GM12864 (cell line): Measurements from ENCODE around the gene S1PR4.

Source experiments
- DNase-seq: peaks from one replicate; pipeline ENCODE4 v3.0.0-alpha.2; 2011; ENCODE audit warnings: low read depth
- H3K4me3 ChIP-seq: 2 replicates; pipeline ENCODE4 v1.5.1; 2011; ENCODE audit warnings: mild to moderate bottlenecking, low read depth, low read length, control low read depth
- CTCF ChIP-seq: IDR thresholded peaks from 2 replicates; pipeline ENCODE4 v1.5.1; 2011; ENCODE audit warnings: low read depth, mild to moderate bottlenecking, moderate library complexity, low read length, control low read depth, inconsistent platforms; ENCODE audit errors: missing control alignments

The S1PR4 gene

GRCh38 chr19:3184847-3185460 is 6.4 kb downstream of the S1PR4 start:
- no peak for TF ChIP-seq CTCF
- no peak for DNase-seq
- peak overlapping the region; percentile 85 for H3K4me3 ChIP-seq

DNA sequence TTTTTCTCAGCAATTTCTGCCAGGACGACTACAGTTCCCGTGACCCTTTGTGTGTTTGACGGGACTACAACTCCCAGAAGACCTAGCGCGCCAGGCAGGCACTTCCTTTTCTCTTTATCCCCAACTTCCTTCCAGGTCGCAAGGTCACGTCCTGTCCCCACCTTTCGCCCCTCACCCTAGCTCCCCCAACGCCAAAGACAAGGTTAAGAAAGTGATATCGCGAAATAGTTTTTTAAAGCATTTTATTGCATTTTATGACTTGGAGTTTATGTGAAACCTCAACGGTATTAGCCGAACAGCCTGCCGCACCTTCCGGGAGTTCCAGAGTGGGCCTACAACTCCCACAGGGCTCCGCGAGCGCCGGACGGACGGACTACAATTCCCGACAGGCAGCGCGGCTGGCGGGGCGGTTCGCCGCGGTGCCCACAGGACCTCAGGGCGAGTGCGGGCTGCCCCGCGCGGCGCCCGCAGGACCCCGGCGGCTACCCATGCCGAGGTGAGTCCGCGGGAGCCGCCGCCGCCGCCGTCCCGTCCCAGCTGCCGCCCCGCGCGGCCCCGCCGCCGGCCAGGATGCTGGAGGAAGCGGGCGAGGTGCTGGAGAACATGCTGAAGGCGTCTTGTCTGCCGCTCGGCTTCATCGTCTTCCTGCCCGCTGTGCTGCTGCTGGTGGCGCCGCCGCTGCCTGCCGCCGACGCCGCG is 7.0 kb downstream of the S1PR4 start, which contains the start of gene NCLN:
Gene NCLN, plus strand, starts transcription at position 470 of the 699 bp plus-strand sequence. Its CDS starts 101 bp downstream, at position 571.
- peak within 1 kb of the TSS; percentile 85 for H3K4me3 ChIP-seq
- DNase-seq, result no peak
- no peak for TF ChIP-seq CTCF

- H3K4me3 ChIP-seq, result peak overlapping the region; percentile 85
- TF ChIP-seq CTCF, result no peak
- DNase-seq, result no peak
Observed at GRCh38 chr19:3186160-3186688, 7.7 kb downstream of the S1PR4 start.

DNA sequence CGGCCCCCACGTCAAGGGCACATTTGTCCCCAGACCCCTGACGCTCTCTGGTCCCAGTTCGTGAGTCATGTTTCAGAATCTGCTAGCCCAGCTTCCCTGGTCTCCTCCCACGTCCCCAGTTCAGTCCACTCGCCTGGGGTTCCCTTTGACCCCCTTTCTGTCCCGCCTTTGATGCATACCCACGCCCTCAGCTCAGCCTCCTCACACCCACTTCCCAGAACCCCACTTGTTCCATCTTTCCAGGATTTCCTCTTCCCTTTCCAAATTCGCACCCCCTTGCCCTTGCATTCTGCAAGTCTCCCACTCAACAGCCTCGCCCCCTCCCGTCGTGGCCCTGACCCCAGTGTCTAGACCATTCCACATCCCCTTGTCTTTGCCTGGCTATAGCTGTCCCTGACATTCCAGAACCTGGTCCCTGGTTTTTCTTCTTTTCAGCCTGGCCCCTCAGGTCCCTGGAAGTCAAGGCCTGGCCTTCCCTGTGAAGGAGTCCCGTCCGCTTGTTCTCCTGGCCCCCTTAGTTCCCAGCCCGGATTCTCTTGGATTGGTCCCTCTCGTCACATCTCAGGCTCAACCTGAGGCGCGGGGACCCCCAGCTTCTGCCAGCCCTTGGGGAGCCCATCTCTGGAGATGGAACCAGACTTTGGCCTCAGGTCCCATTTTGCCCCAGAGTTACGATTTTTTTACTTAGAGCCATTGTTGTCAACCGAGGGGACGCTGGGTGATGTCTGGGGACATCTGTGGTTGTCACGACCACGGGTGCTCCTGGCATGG is 8.5 kb downstream of the S1PR4 start:
- no peak for TF ChIP-seq CTCF
- no peak for DNase-seq
- peak overlapping the region; percentile 85 for H3K4me3 ChIP-seq

DNA sequence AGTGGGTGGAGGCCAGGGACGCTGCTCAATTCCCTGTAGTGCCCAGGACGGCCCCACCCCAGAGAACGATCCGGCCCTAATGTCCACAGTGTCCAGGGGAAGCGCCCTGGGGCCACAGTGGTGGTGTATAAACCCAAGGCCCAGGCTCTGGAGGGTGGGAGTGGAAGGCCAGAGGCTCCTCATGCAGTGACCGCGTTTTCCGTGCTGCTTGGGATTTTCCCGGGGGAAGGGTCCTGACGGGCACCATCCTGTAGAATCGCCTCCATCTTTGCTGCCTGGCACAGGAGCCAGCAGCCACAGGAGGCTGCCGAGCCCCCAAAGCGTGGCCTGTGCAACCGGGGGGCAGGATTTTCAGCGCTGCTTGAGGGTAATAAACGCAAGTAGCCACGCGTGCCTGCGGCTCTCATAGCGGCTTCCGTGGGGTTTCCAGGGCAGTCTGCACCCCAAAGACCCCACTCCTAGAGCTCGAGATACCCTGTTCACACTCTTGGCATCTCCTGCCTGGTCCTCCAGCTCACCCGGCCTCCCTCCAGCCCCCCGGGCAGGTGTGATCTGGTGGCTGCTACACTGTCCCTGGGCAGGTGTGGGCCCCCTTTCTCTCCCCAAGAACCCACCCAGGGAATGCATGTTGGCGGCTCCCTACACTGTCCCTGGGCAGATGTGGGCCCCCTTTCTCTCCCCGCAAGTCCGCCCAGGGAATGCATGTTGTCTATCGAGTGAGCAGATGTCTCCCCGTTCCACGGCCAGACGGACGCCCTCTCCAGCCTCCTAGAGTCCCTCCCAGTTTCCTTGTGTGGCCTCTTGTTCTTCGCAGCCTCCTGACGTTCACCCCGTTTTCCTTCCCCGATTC is 9.3 kb downstream of the S1PR4 start:
- peak overlapping the region; percentile 85 for H3K4me3 ChIP-seq
- no peak for DNase-seq
- no peak for TF ChIP-seq CTCF
